Transverse colon (tissue), 4 donors: ENCODE data around the gene TMEM30B.

Experiments
- CTCF ChIP-seq, 5 experiments: fragments of 200-600 bp in 3 of 5; fragments of 450-650 bp in 2 of 5; sonication (generic) in 3 of 5; IDR thresholded peaks; 1 replicate in 2 of 5; 2 replicates in 3 of 5; pipeline ENCODE4 v1.5.1; 2016 to 2017; ENCODE audit warnings: antibody characterized with exemption in 5 of 5, inconsistent platforms in 3 of 5, mild to moderate bottlenecking in 2 of 5, moderate library complexity in 1 of 5
- EP300 ChIP-seq: sonication (generic); formaldehyde crosslinking; IDR thresholded peaks from one replicate; pipeline ENCODE4 v1.6.1; 2017; ENCODE audit warnings: antibody characterized with exemption, low read depth
- POLR2A ChIP-seq: fragments of 450-650 bp; IDR thresholded peaks from one replicate; pipeline ENCODE4 v1.6.1; 2016; ENCODE audit warnings: antibody characterized with exemption, mild to moderate bottlenecking, moderate library complexity
- POLR2AphosphoS5 ChIP-seq, 3 donors: sonication (generic); formaldehyde crosslinking; IDR thresholded peaks; one replicate each; pipeline ENCODE4 v1.6.1; 2016; ENCODE audit warnings: antibody characterized with exemption in 3 of 3

GRCh38 chr14:61270714-61271113 lies 10.4 kb downstream of the TMEM30B start:
- TF ChIP-seq POLR2AphosphoS5 (IDR thresholded peaks at IDR 0.05) (no peak), CTCF (IDR thresholded peaks at IDR 0.05) (no peak), POLR2A (no peak), EP300 (no peak)
